Kidney capillary endothelial cell (primary cell): ENCODE data around the gene ZBTB16.
A peak's percentile ranks its signal among the peaks of the same experiment; 100 is the strongest.

Experiments used
- DNase-seq: peaks from one replicate; pipeline ENCODE4 v3.0.0-alpha.2; 2018; ENCODE audit warnings: low spot score

ZBTB16 gene

GRCh38 chr11:114261791-114262190 is 202.3 kb downstream of the ZBTB16 start:
- DNase-seq: no peak

GRCh38 chr11:114262681-114263512 is 203.4 kb downstream of the ZBTB16 start:
- DNase-seq: peak; percentile 46

GRCh38 chr11:114263513-114264170 is 204.1 kb downstream of the ZBTB16 start:
- DNase-seq: no peak

GRCh38 chr11:114264381-114264780 is 204.9 kb downstream of the ZBTB16 start:
- DNase-seq: no peak

- DNase-seq: no peak
These were observed 205.8 kb downstream of the ZBTB16 start for GRCh38 chr11:114265122-114265878.

- no peak for DNase-seq
These were observed 210.0 kb downstream of the ZBTB16 start for GRCh38 chr11:114269498-114269897.

- DNase-seq: no peak
These were observed 211.2 kb downstream of the ZBTB16 start for GRCh38 chr11:114270531-114271270.

- DNase-seq: no peak
These were observed 211.8 kb downstream of the ZBTB16 start for GRCh38 chr11:114271316-114271715.

GRCh38 chr11:114272311-114272710 is 212.8 kb downstream of the ZBTB16 start:
- DNase-seq: no peak

GRCh38 chr11:114273071-114273470 is 213.6 kb downstream of the ZBTB16 start:
- no peak for DNase-seq

- no peak for DNase-seq
These were observed 214.6 kb downstream of the ZBTB16 start for GRCh38 chr11:114273890-114274635.

GRCh38 chr11:114274637-114275036 is 215.1 kb downstream of the ZBTB16 start:
- no peak for DNase-seq

- no peak for DNase-seq
These were observed 215.8 kb downstream of the ZBTB16 start for GRCh38 chr11:114275280-114275679.

- DNase-seq: no peak
These were observed 216.6 kb downstream of the ZBTB16 start for GRCh38 chr11:114276077-114276476.

- DNase-seq: no peak
These were observed 218.3 kb downstream of the ZBTB16 start for GRCh38 chr11:114277637-114278341.

- no peak for DNase-seq
These were observed 219.0 kb downstream of the ZBTB16 start for GRCh38 chr11:114278342-114279065.

- DNase-seq: no peak
These were observed 220.5 kb downstream of the ZBTB16 start for GRCh38 chr11:114279792-114280546.

- DNase-seq: peak; percentile 42
These were observed 221.2 kb downstream of the ZBTB16 start for GRCh38 chr11:114280696-114281095.

- no peak for DNase-seq
These were observed 222.0 kb downstream of the ZBTB16 start for GRCh38 chr11:114281388-114281956.
